Ishikawa (cell line): ENCODE data around the gene OXLD1.

Experiments
- CREB1 ChIP-seq: IDR thresholded peaks from 2 replicates; pipeline ENCODE4 v1.6.1; 2012; ENCODE audit warnings: low read depth
- EGR1 ChIP-seq: IDR thresholded peaks from 2 replicates; pipeline ENCODE4 v1.6.1; 2012
- FOXM1 ChIP-seq: IDR thresholded peaks from 2 replicates; pipeline ENCODE4 v1.6.1; 2012; ENCODE audit warnings: low read depth, borderline replicate concordance
- NFIC ChIP-seq: IDR thresholded peaks from 2 replicates; pipeline ENCODE4 v1.6.1; 2012
- RAD21 ChIP-seq: IDR thresholded peaks from 2 replicates; pipeline ENCODE4 v1.6.1; 2012; ENCODE audit warnings: low read depth
- TAF1 ChIP-seq: IDR thresholded peaks from 2 replicates; pipeline ENCODE4 v1.6.1; 2012; ENCODE audit warnings: low read depth, mild to moderate bottlenecking
- TCF12 ChIP-seq: IDR thresholded peaks from 2 replicates; pipeline ENCODE4 v1.6.1; 2012; ENCODE audit warnings: low read depth
- TEAD4 ChIP-seq: IDR thresholded peaks from 2 replicates; pipeline ENCODE4 v1.6.1; 2012
- YY1 ChIP-seq: IDR thresholded peaks from 2 replicates; pipeline ENCODE4 v1.6.1; 2012; ENCODE audit warnings: low read depth
- ZBTB7A ChIP-seq: IDR thresholded peaks from 2 replicates; pipeline ENCODE4 v1.6.1; 2012; ENCODE audit warnings: low read depth
- TF ChIP-seq, protein P1 (sequence below): IDR thresholded peaks from 2 replicates; pipeline ENCODE4 v1.6.1; 2012
- TF ChIP-seq, protein P2 (sequence below): IDR thresholded peaks from 2 replicates; pipeline ENCODE4 v1.6.1; 2012; ENCODE audit warnings: low read depth, mild to moderate bottlenecking

Gene OXLD1

DNA sequence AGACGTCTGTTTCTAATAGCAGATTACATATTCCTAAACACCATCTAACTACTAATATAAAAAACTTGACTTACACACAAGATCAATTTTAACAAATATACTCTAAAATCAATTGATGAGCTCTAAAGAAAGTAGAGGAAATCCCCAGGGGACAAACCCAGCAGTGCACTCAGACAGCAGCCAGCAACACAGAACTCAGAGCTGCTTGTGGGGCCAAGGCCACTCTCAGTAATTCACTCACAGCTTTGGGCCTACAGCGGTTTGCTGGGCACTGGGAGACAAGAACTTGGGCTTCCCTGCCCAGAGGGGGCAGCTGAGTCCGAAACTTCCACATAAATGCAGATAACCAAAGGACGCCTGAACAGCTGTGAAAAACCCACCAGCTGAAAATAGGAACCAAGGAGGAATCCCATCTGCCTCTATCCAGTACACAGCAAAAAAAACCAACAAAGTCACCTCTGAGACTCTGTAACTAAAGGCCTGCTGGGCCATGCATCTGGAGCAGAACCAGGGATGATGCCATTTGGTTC lies 50.9 kb downstream of the OXLD1 start:
- TF ChIP-seq, protein P1, sequence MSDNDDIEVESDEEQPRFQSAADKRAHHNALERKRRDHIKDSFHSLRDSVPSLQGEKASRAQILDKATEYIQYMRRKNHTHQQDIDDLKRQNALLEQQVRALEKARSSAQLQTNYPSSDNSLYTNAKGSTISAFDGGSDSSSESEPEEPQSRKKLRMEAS: no peak
- TF ChIP-seq TCF12 (no peak), ZBTB7A (no peak), FOXM1 (no peak), NFIC (no peak), EGR1 (no peak), TEAD4 (no peak), YY1 (no peak), CREB1 (no peak), TAF1 (no peak), RAD21 (no peak)
- TF ChIP-seq, protein P2, sequence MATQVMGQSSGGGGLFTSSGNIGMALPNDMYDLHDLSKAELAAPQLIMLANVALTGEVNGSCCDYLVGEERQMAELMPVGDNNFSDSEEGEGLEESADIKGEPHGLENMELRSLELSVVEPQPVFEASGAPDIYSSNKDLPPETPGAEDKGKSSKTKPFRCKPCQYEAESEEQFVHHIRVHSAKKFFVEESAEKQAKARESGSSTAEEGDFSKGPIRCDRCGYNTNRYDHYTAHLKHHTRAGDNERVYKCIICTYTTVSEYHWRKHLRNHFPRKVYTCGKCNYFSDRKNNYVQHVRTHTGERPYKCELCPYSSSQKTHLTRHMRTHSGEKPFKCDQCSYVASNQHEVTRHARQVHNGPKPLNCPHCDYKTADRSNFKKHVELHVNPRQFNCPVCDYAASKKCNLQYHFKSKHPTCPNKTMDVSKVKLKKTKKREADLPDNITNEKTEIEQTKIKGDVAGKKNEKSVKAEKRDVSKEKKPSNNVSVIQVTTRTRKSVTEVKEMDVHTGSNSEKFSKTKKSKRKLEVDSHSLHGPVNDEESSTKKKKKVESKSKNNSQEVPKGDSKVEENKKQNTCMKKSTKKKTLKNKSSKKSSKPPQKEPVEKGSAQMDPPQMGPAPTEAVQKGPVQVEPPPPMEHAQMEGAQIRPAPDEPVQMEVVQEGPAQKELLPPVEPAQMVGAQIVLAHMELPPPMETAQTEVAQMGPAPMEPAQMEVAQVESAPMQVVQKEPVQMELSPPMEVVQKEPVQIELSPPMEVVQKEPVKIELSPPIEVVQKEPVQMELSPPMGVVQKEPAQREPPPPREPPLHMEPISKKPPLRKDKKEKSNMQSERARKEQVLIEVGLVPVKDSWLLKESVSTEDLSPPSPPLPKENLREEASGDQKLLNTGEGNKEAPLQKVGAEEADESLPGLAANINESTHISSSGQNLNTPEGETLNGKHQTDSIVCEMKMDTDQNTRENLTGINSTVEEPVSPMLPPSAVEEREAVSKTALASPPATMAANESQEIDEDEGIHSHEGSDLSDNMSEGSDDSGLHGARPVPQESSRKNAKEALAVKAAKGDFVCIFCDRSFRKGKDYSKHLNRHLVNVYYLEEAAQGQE: no peak
